GM23338 (cell line): ENCODE results near the gene MAGOH. TPM values are rescaled to one million over a fixed set of nuclear protein-coding genes. Genes with fewer than 3 reads are reported as not detected.

ENCODE experiments used
- ATAC-seq: fragments of 200-7000 bp; cut with Tn5 transposase; 3 replicates; pipeline ENCODE4 v1.9.1; 2020
- DNase-seq: peaks from one replicate; pipeline ENCODE4 v3.0.0-alpha.2; 2015; ENCODE audit warnings: low spot score
- H2AFZ ChIP-seq: fragments of 200-600 bp; sonication (generic); 2 replicates; pipeline ENCODE4 v1.8.0; 2016; ENCODE audit warnings: antibody characterized with exemption, mild to moderate bottlenecking, moderate library complexity
- H3F3A ChIP-seq: fragments of 200-600 bp; sonication (generic); replicated peaks from 2 replicates; pipeline ENCODE4 v1.8.0; 2017; ENCODE audit warnings: antibody characterized with exemption, mixed run types, low read depth
- H3K27ac ChIP-seq: fragments of 200-600 bp; sonication (generic); 2 replicates; pipeline ENCODE4 v1.6.1; 2016; ENCODE audit warnings: low read depth
- H3K27me3 ChIP-seq: fragments of 200-600 bp; sonication (generic); 2 replicates; pipeline ENCODE4 v1.8.0; 2016; ENCODE audit warnings: mild to moderate bottlenecking, mixed run types, moderate library complexity; ENCODE audit not compliant: insufficient read depth
- H3K36me3 ChIP-seq: fragments of 200-600 bp; sonication (generic); 2 replicates; pipeline ENCODE4 v1.8.0; 2016; ENCODE audit warnings: mild to moderate bottlenecking; ENCODE audit not compliant: insufficient read depth
- H3K4me1 ChIP-seq: fragments of 200-600 bp; sonication (generic); 2 replicates; pipeline ENCODE4 v1.8.0; 2016; ENCODE audit warnings: mild to moderate bottlenecking, moderate library complexity; ENCODE audit not compliant: insufficient read depth
- H3K4me2 ChIP-seq: fragments of 200-600 bp; sonication (generic); 2 replicates; pipeline ENCODE4 v1.7.1; 2017; ENCODE audit warnings: mixed run types
- H3K4me3 ChIP-seq: fragments of 200-600 bp; sonication (generic); 2 replicates; pipeline ENCODE4 v1.6.1; 2016; ENCODE audit warnings: mixed run types
- H3K79me2 ChIP-seq: fragments of 200-600 bp; sonication (generic); replicated peaks from 2 replicates; pipeline ENCODE4 v1.8.0; 2017; ENCODE audit warnings: mild to moderate bottlenecking; ENCODE audit not compliant: insufficient read depth
- H3K9me2 ChIP-seq: fragments of 200-600 bp; sonication (generic); 2 replicates; pipeline ENCODE4 v1.8.0; 2017; ENCODE audit not compliant: insufficient read depth
- H4K20me1 ChIP-seq: fragments of 200-600 bp; sonication (generic); replicated peaks from 2 replicates; pipeline ENCODE4 v1.8.0; 2017; ENCODE audit warnings: mild to moderate bottlenecking; ENCODE audit not compliant: insufficient read depth
- H3K27ac Mint-ChIP-seq: 2 replicates; pipeline ENCODE4 v1.8.0; 2020; ENCODE audit warnings: inconsistent platforms, mild to moderate bottlenecking, moderate library complexity, mixed read lengths
- H3K27me3 Mint-ChIP-seq: 3 replicates; pipeline ENCODE4 v1.8.0; 2022; ENCODE audit warnings: low read depth, mild to moderate bottlenecking, moderate library complexity, mixed read lengths, inconsistent platforms; ENCODE audit not compliant: insufficient read depth, poor library complexity
- H3K36me3 Mint-ChIP-seq: 3 replicates; pipeline ENCODE4 v1.8.0; 2021; ENCODE audit warnings: low read depth, mild to moderate bottlenecking, inconsistent platforms, moderate library complexity, mixed read lengths
- H3K4me1 Mint-ChIP-seq: 3 replicates; pipeline ENCODE4 v1.8.0; 2020; ENCODE audit warnings: mild to moderate bottlenecking, inconsistent platforms, mixed read lengths
- H3K4me3 Mint-ChIP-seq: 3 replicates; pipeline ENCODE4 v1.8.0; 2021; ENCODE audit warnings: moderate library complexity, mild to moderate bottlenecking, inconsistent platforms, mixed read lengths
- H3K9me3 Mint-ChIP-seq: 3 replicates; pipeline ENCODE4 v1.8.0; 2020; ENCODE audit warnings: moderate library complexity, mild to moderate bottlenecking, inconsistent platforms, mixed read lengths
- CREB1 ChIP-seq: fragments of 250-450 bp; sonication (Bioruptor Pico); IDR thresholded peaks from 2 replicates; pipeline ENCODE4 v1.5.0; 2020; ENCODE audit warnings: low read depth, mild to moderate bottlenecking, moderate library complexity
- EZH2 ChIP-seq: fragments of 200-600 bp; sonication (generic); IDR thresholded peaks from one replicate; pipeline ENCODE4 v1.8.0; 2017; ENCODE audit warnings: antibody characterized with exemption, mild to moderate bottlenecking, low read depth; ENCODE audit not compliant: unreplicated experiment
- EZH2phosphoT487 ChIP-seq: fragments of 200-600 bp; sonication (generic); IDR thresholded peaks from one replicate; pipeline ENCODE4 v1.8.1; 2018; ENCODE audit warnings: antibody characterized with exemption; ENCODE audit not compliant: unreplicated experiment
- JUNB ChIP-seq: IDR thresholded peaks from one replicate; pipeline ENCODE4 v1.6.1; 2016; ENCODE audit warnings: antibody characterized with exemption; ENCODE audit not compliant: unreplicated experiment
- NANOG ChIP-seq: IDR thresholded peaks from 2 replicates; pipeline ENCODE4 v1.6.1; 2016; ENCODE audit warnings: antibody characterized with exemption, borderline replicate concordance
- POLR2AphosphoS5 ChIP-seq: IDR thresholded peaks from 2 replicates; pipeline ENCODE4 v1.6.1; 2016; ENCODE audit warnings: antibody characterized with exemption, low read depth
- STAT1 ChIP-seq: IDR thresholded peaks from one replicate; pipeline ENCODE4 v1.6.1; 2016; ENCODE audit warnings: antibody characterized with exemption; ENCODE audit not compliant: unreplicated experiment
- ZNF114 ChIP-seq: fragments of 250-450 bp; sonication (Bioruptor Pico); IDR thresholded peaks from 2 replicates; pipeline ENCODE4 v1.5.0; 2020; ENCODE audit warnings: mild to moderate bottlenecking, moderate library complexity
- ZNF331 ChIP-seq: fragments of 250-450 bp; sonication (Bioruptor Pico); IDR thresholded peaks from 2 replicates; pipeline ENCODE4 v1.5.0; 2020; ENCODE audit warnings: low read depth, mild to moderate bottlenecking, moderate library complexity
- polyA plus RNA-seq: library from polyadenylated mRNA; unstranded; fragments of >200 nt; fragmentation: Nextera tagmentation; extraction: Ambion mirVana; gene quantifications from 2 replicates; pipeline ENCODE4 v1.2.1, GENCODE V29; 2016
- total RNA-seq: library from RNA; depleted of rRNA; stranded (reverse); fragments of >200 nt; shearing (Covaris generic); gene quantifications from 2 replicates; pipeline ENCODE4 v1.2.3, GENCODE V29; 2014
- TF ChIP-seq, protein P1 (sequence below): IDR thresholded peaks from 2 replicates; pipeline ENCODE4 v1.6.1; 2016; ENCODE audit warnings: antibody characterized with exemption
- TF ChIP-seq, protein P2 (sequence below): IDR thresholded peaks from one replicate; pipeline ENCODE4 v1.6.1; 2018; ENCODE audit warnings: antibody characterized with exemption; ENCODE audit not compliant: unreplicated experiment
- TF ChIP-seq, protein P3 (sequence below), 2 experiments: fragments of 200-600 bp in 1 of 2; sonication (generic) in 1 of 2; conservative IDR thresholded peaks; 2 replicates each; pipeline versions ENCODE4 v1.5.1 to v1.6.1; 2016 to 2017; ENCODE audit warnings: antibody characterized with exemption in 2 of 2, low read depth in 2 of 2, mild to moderate bottlenecking in 2 of 2, moderate library complexity in 1 of 2
- TF ChIP-seq, protein P4 (sequence below): fragments of 250-450 bp; sonication (Bioruptor Pico); IDR thresholded peaks from 2 replicates; pipeline ENCODE4 v1.5.0; 2020; ENCODE audit warnings: mild to moderate bottlenecking, moderate library complexity

MAGOH gene
- total and polyA plus RNA-seq, 2 experiments from 2014 or later, result 79.3 to 185 TPM

DNA sequence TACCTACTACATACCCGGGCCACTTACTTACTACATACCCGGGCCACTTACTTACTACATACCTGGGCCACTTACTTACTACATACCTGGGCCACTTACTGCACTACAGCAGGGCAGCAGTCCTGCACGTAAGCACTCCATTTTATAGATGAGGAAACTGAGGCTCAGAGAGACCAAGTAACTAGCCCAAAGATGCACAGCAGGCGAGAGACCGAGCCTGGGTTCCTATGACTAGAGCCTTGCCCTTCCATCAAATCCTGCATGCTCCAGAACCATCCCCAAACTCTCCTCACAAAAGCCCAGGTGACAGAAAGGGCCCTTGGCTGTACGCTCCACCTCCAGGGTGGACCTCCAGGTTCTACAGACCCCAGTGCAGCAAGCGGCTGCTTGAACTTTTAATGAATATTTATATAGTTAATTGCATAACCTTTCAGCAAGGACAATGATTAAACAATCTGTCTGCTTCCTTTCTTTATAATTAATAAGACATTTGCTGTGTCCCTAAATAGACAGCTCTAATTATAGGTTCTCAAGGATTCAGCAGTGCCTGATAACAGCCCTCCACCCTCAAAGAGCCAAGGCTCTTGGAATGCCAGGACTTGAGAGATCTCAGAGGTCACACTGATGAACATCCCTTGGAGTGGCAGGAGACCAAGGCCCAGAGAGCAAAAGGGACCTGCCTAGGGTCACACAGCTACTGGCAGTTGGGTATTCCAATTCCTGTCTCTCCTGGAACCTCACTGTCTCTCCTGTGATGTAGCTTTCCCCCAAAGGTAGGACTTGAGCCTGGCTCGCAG lies 46.1 kb upstream of the MAGOH start:
- no peak overlapping the region for H3K27ac ChIP-seq
- peaks cover 15% of the 10 kb centered on the region; the same call in 1 of the 2 replicates for H3K36me3 ChIP-seq
- no peaks in the 10 kb centered on the region for H3K27me3 ChIP-seq
- no peaks in the 10 kb centered on the region for H3K4me1 ChIP-seq
- peaks cover 11% of the 10 kb centered on the region for H3F3A ChIP-seq
- H3K9me3 Mint-ChIP-seq, result no peaks in the 10 kb centered on the region; the same call in 2 of the 3 replicates
- DNase-seq (no peak), ATAC-seq (no peak)
- H3K79me2 ChIP-seq, result no peaks in the 10 kb centered on the region
- peaks cover 9% of the 10 kb centered on the region for H3K27me3 Mint-ChIP-seq
- H3K4me1 Mint-ChIP-seq, result peaks cover 22% of the 10 kb centered on the region
- H3K4me3 Mint-ChIP-seq, result no peak overlapping the region
- no peak overlapping the region for H2AFZ ChIP-seq
- TF ChIP-seq EZH2 (no peak), ZNF114 (CRISPR knock-in tag) (no peak), EZH2phosphoT487 (no peak), JUNB (no peak), CREB1 (CRISPR knock-in tag) (no peak), STAT1 (no peak), NANOG (no peak), POLR2AphosphoS5 (no peak), ZNF331 (CRISPR knock-in tag) (no peak)
- TF ChIP-seq, protein P1, sequence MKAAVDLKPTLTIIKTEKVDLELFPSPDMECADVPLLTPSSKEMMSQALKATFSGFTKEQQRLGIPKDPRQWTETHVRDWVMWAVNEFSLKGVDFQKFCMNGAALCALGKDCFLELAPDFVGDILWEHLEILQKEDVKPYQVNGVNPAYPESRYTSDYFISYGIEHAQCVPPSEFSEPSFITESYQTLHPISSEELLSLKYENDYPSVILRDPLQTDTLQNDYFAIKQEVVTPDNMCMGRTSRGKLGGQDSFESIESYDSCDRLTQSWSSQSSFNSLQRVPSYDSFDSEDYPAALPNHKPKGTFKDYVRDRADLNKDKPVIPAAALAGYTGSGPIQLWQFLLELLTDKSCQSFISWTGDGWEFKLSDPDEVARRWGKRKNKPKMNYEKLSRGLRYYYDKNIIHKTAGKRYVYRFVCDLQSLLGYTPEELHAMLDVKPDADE, result no peak
- TF ChIP-seq, protein P2, sequence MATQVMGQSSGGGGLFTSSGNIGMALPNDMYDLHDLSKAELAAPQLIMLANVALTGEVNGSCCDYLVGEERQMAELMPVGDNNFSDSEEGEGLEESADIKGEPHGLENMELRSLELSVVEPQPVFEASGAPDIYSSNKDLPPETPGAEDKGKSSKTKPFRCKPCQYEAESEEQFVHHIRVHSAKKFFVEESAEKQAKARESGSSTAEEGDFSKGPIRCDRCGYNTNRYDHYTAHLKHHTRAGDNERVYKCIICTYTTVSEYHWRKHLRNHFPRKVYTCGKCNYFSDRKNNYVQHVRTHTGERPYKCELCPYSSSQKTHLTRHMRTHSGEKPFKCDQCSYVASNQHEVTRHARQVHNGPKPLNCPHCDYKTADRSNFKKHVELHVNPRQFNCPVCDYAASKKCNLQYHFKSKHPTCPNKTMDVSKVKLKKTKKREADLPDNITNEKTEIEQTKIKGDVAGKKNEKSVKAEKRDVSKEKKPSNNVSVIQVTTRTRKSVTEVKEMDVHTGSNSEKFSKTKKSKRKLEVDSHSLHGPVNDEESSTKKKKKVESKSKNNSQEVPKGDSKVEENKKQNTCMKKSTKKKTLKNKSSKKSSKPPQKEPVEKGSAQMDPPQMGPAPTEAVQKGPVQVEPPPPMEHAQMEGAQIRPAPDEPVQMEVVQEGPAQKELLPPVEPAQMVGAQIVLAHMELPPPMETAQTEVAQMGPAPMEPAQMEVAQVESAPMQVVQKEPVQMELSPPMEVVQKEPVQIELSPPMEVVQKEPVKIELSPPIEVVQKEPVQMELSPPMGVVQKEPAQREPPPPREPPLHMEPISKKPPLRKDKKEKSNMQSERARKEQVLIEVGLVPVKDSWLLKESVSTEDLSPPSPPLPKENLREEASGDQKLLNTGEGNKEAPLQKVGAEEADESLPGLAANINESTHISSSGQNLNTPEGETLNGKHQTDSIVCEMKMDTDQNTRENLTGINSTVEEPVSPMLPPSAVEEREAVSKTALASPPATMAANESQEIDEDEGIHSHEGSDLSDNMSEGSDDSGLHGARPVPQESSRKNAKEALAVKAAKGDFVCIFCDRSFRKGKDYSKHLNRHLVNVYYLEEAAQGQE, result no peak
- TF ChIP-seq, protein P3, sequence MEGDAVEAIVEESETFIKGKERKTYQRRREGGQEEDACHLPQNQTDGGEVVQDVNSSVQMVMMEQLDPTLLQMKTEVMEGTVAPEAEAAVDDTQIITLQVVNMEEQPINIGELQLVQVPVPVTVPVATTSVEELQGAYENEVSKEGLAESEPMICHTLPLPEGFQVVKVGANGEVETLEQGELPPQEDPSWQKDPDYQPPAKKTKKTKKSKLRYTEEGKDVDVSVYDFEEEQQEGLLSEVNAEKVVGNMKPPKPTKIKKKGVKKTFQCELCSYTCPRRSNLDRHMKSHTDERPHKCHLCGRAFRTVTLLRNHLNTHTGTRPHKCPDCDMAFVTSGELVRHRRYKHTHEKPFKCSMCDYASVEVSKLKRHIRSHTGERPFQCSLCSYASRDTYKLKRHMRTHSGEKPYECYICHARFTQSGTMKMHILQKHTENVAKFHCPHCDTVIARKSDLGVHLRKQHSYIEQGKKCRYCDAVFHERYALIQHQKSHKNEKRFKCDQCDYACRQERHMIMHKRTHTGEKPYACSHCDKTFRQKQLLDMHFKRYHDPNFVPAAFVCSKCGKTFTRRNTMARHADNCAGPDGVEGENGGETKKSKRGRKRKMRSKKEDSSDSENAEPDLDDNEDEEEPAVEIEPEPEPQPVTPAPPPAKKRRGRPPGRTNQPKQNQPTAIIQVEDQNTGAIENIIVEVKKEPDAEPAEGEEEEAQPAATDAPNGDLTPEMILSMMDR (conservative IDR thresholded peaks at IDR 0.05; ENCODE audit: low read depth in 2 of 2), result no peak
- TF ChIP-seq, protein P4, sequence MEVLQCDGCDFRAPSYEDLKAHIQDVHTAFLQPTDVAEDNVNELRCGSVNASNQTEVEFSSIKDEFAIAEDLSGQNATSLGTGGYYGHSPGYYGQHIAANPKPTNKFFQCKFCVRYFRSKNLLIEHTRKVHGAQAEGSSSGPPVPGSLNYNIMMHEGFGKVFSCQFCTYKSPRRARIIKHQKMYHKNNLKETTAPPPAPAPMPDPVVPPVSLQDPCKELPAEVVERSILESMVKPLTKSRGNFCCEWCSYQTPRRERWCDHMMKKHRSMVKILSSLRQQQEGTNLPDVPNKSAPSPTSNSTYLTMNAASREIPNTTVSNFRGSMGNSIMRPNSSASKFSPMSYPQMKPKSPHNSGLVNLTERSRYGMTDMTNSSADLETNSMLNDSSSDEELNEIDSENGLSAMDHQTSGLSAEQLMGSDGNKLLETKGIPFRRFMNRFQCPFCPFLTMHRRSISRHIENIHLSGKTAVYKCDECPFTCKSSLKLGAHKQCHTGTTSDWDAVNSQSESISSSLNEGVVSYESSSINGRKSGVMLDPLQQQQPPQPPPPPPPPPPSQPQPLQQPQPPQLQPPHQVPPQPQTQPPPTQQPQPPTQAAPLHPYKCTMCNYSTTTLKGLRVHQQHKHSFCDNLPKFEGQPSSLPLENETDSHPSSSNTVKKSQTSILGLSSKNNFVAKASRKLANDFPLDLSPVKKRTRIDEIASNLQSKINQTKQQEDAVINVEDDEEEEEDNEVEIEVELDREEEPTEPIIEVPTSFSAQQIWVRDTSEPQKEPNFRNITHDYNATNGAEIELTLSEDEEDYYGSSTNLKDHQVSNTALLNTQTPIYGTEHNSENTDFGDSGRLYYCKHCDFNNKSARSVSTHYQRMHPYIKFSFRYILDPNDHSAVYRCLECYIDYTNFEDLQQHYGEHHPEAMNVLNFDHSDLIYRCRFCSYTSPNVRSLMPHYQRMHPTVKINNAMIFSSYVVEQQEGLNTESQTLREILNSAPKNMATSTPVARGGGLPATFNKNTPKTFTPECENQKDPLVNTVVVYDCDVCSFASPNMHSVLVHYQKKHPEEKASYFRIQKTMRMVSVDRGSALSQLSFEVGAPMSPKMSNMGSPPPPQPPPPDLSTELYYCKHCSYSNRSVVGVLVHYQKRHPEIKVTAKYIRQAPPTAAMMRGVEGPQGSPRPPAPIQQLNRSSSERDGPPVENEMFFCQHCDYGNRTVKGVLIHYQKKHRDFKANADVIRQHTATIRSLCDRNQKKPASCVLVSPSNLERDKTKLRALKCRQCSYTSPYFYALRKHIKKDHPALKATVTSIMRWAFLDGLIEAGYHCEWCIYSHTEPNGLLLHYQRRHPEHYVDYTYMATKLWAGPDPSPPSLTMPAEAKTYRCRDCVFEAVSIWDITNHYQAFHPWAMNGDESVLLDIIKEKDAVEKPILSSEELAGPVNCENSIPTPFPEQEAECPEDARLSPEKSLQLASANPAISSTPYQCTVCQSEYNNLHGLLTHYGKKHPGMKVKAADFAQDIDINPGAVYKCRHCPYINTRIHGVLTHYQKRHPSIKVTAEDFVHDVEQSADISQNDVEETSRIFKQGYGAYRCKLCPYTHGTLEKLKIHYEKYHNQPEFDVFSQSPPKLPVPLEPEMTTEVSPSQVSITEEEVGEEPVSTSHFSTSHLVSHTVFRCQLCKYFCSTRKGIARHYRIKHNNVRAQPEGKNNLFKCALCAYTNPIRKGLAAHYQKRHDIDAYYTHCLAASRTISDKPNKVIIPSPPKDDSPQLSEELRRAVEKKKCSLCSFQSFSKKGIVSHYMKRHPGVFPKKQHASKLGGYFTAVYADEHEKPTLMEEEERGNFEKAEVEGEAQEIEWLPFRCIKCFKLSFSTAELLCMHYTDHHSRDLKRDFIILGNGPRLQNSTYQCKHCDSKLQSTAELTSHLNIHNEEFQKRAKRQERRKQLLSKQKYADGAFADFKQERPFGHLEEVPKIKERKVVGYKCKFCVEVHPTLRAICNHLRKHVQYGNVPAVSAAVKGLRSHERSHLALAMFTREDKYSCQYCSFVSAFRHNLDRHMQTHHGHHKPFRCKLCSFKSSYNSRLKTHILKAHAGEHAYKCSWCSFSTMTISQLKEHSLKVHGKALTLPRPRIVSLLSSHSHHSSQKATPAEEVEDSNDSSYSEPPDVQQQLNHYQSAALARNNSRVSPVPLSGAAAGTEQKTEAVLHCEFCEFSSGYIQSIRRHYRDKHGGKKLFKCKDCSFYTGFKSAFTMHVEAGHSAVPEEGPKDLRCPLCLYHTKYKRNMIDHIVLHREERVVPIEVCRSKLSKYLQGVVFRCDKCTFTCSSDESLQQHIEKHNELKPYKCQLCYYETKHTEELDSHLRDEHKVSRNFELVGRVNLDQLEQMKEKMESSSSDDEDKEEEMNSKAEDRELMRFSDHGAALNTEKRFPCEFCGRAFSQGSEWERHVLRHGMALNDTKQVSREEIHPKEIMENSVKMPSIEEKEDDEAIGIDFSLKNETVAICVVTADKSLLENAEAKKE (CRISPR knock-in tag), result no peak
- no peak overlapping the region for H3K27ac Mint-ChIP-seq
- peaks cover 5% of the 10 kb centered on the region; the same call in 1 of the 2 replicates for H4K20me1 ChIP-seq
- no peaks in the 10 kb centered on the region for H3K9me2 ChIP-seq
- no peak overlapping the region for H3K4me3 ChIP-seq
- no peak overlapping the region for H3K4me2 ChIP-seq
- peaks cover 81% of the 10 kb centered on the region for H3K36me3 Mint-ChIP-seq
